NB4 (cell line): ENCODE measurements around the gene BICDL1.

Experiments
- DNase-seq: peaks from one replicate; pipeline ENCODE4 v3.0.0; 2010; ENCODE audit warnings: low read depth
- H3K4me3 ChIP-seq: one replicate; pipeline ENCODE4 v1.5.1; 2011; ENCODE audit warnings: mild to moderate bottlenecking, low read depth, low read length, moderate library complexity
- CTCF ChIP-seq: IDR thresholded peaks from one replicate; pipeline ENCODE4 v1.5.1; 2012; ENCODE audit warnings: low read depth, low read length
- MYC ChIP-seq: IDR thresholded peaks from 2 replicates; pipeline ENCODE4 v1.6.1; 2011; ENCODE audit warnings: low read depth, low read length
- POLR2A ChIP-seq: IDR thresholded peaks from 2 replicates; pipeline ENCODE4 v1.6.1; 2011; ENCODE audit warnings: mild to moderate bottlenecking; ENCODE audit not compliant: insufficient read length; ENCODE audit errors: extremely low read depth
- TF ChIP-seq, protein P1 (sequence below): IDR thresholded peaks from 2 replicates; pipeline ENCODE4 v1.6.1; 2011; ENCODE audit warnings: low read depth, low read length

Gene BICDL1

DNA sequence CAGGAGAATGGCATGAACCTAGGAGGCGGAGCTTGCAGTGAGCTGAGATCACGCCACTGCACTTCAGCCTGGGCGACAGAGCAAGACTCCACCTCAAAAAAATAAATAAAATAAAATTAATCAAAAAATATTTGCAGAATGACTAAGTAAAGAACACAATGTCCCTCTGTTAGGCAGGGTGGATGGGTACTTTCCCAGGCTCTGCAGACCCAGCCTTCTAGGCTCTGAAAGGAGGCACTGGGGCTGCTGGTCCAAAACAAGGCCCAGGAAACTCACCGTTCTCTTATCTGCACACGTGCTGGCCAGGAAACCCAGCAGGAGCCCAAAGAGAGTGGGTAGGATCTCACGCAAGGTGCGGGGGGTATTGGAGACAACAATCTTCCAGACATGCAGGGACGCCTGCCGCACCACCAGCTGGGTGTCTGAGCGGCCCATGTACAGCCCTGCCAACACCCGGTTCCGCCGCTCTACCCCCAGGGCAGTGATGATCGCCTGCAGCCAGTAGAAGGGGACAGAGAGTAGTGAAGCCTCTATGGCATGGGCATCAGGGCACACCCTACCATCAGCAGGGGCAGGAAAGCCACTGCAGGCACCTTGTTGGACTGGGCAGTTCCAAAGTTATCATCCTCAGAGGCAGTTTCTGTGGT, 153.3 kb downstream of the BICDL1 start:
- no peak for DNase-seq
- no peak overlapping the region for H3K4me3 ChIP-seq
- TF ChIP-seq POLR2A (no peak), MYC (no peak), CTCF (no peak)
- TF ChIP-seq, protein P1, sequence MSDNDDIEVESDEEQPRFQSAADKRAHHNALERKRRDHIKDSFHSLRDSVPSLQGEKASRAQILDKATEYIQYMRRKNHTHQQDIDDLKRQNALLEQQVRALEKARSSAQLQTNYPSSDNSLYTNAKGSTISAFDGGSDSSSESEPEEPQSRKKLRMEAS = no peak
